ENCODE measurements around the gene DCAF15. TPM values are rescaled to one million over a fixed set of nuclear protein-coding genes. Genes with fewer than 3 reads are reported as not detected.

Gene DCAF15
- 7.9 and 11.4 TPM in 2 replicates for total RNA-seq

GRCh38 chr19:13952154-13952930 is at the start of gene DCAF15:
DCAF15 (plus strand) TSS chr19:13952509; CDS start chr19:13952513, 4 bp downstream.

GRCh38 chr19:13905634-13906520 is 46.4 kb upstream of the DCAF15 start, which contains the start of the genes BRME1 and CC2D1A:
BRME1 (minus strand) TSS chr19:13906117; CDS start chr19:13904892, 1,225 bp downstream.
CC2D1A (plus strand) TSS chr19:13906201; CDS start chr19:13906442, 241 bp downstream.

GRCh38 chr19:13938301-13939064 is 13.8 kb upstream of the DCAF15 start, which contains the start of gene PODNL1:
PODNL1 (minus strand) TSS chr19:13938417; CDS start chr19:13938181, 236 bp downstream.

GRCh38 chr19:14006085-14006765 is 53.9 kb downstream of the DCAF15 start, which contains the start of gene RFX1:
RFX1 (minus strand) TSS chr19:14006320; CDS start chr19:13993843, 12,477 bp downstream.

Other genes with a start within 250 kb of the DCAF15 start
- gene MRI1, start 188.0 kb upstream of the DCAF15 start, total RNA-seq: 18.1 and 22.6 TPM in 2 replicates
- gene C19orf53, start 178.1 kb upstream of the DCAF15 start, total RNA-seq: 34.5 and 43.8 TPM in 2 replicates
- gene ZSWIM4, start 157.1 kb upstream of the DCAF15 start, total RNA-seq: 4.1 and 21.9 TPM in 2 replicates
- 0.14 TPM in 1 of 2 replicates, not detected in the other for gene NANOS3, start 75.4 kb upstream of the DCAF15 start, total RNA-seq
- gene BRME1, start 46.4 kb upstream of the DCAF15 start, total RNA-seq: 0.68 and 1.8 TPM in 2 replicates
- gene CC2D1A, start 46.3 kb upstream of the DCAF15 start, total RNA-seq: 8.5 and 27.5 TPM in 2 replicates
- gene PODNL1, start 14.1 kb upstream of the DCAF15 start, total RNA-seq: under 0.01 and 2.5 TPM in 2 replicates
- gene RFX1, start 53.8 kb downstream of the DCAF15 start, total RNA-seq: 1.7 and 7.8 TPM in 2 replicates
- not detected in 2 replicates for gene RLN3, start 75.6 kb downstream of the DCAF15 start, total RNA-seq
- gene IL27RA, start 79.3 kb downstream of the DCAF15 start, total RNA-seq: 0.34 and 6.1 TPM in 2 replicates
- not detected in 2 replicates for gene PALM3, start 109.6 kb downstream of the DCAF15 start, total RNA-seq
- 0.34 and 1.00 TPM in 2 replicates for gene MISP3, start 120.3 kb downstream of the DCAF15 start, total RNA-seq
- 0.14 TPM in 1 of 2 replicates, not detected in the other for gene C19orf67, start 133.3 kb downstream of the DCAF15 start, total RNA-seq
- gene SAMD1, start 138.2 kb downstream of the DCAF15 start, total RNA-seq: 19.8 and 41.8 TPM in 2 replicates
- gene PRKACA, start 165.3 kb downstream of the DCAF15 start, total RNA-seq: 15.0 and 34.0 TPM in 2 replicates
- gene ASF1B, start 184.1 kb downstream of the DCAF15 start, total RNA-seq: under 0.01 and 0.28 TPM in 2 replicates

Measured in nasal cavity respiratory epithelium epithelial cell of viscerocranial mucosa (primary cell).